ENCODE measurements around the gene GABRG3. TPM values are rescaled to one million over a fixed set of nuclear protein-coding genes. Genes with fewer than 3 reads are reported as not detected.

The GABRG3 gene
- total and polyA plus RNA-seq, 2 of the 4 experiments (the other 2 are of a cell fraction): not detected

GRCh38 chr15:27087651-27088583 is 116.9 kb downstream of the GABRG3 start (continued):
- no peak for TF ChIP-seq NFE2L2 (IDR thresholded peaks at IDR 0.05; ENCODE audit: low read depth, low read length)

GRCh38 chr15:27088584-27089232 is 117.7 kb downstream of the GABRG3 start:
- BruUV-seq (replicated peaks): no TSS peak
- Histone ChIP-seq H3K4me2 (ENCODE audit: low read depth, low read length) (no peak overlapping the region), H2BK15ac (ENCODE audit: low read depth, low read length) (no peak overlapping the region), H3K36me3 (ENCODE audit: control insufficient read depth, insufficient read depth, low read length) (no peaks in the 10 kb centered on the region), H3K18ac (ENCODE audit: low read depth, low read length) (no peak overlapping the region), H4K20me1 (ENCODE audit: insufficient read depth, low read length) (no peaks in the 10 kb centered on the region), H3K27me3 (ENCODE audit: control insufficient read depth, insufficient read depth, low read length) (no peaks in the 10 kb centered on the region), H2AFZ (replicated peaks; ENCODE audit: low read length, poor library complexity) (no peak overlapping the region), H2AK5ac (ENCODE audit: low read depth, low read length) (no peak overlapping the region), H2BK120ac (ENCODE audit: low read depth, low read length) (no peak overlapping the region), H3K4ac (ENCODE audit: low read depth, low read length) (no peak overlapping the region), H3K23ac (ENCODE audit: low read depth, low read length) (no peak overlapping the region), H3K27ac (ENCODE audit: insufficient read depth, low read length) (no peak overlapping the region), H3K14ac (replicated peaks; ENCODE audit: low read depth, low read length) (no peak overlapping the region), H3K9ac (ENCODE audit: low read depth, low read length) (no peak overlapping the region), H4K5ac (ENCODE audit: low read depth, low read length) (no peak overlapping the region), H3K56ac (ENCODE audit: extremely low read depth, insufficient read depth, low read length) (no peak overlapping the region), H4K91ac (ENCODE audit: insufficient read depth, low read depth, low read length) (no peak overlapping the region), H3K9me3 (ENCODE audit: control insufficient read depth, insufficient read depth, low read length) (peaks cover 31% of the 10 kb centered on the region), H2BK5ac (ENCODE audit: low read depth, low read length, poor library complexity, severe bottlenecking) (no peak overlapping the region), H3K4me1 (ENCODE audit: control insufficient read depth, insufficient read depth, low read length) (no peaks in the 10 kb centered on the region), H3K79me1 (ENCODE audit: low read depth in 1 of 2, low read length in 2 of 2) (no peaks in the 10 kb centered on the region), H3K9me1 (ENCODE audit: insufficient read depth, low read length) (no peaks in the 10 kb centered on the region), H4K8ac (ENCODE audit: low read depth in 2 of 2, low read length in 2 of 2) (no peak overlapping the region), H3K4me3 (ENCODE audit: insufficient read depth, low read depth, low read length) (no peak overlapping the region), H2AK9ac (replicated peaks; ENCODE audit: low read depth, low read length, poor library complexity) (no peak overlapping the region), H2BK20ac (ENCODE audit: low read depth, low read length) (no peak overlapping the region)
- ATAC-seq (ENCODE audit: low read depth) (no peak), DNase-seq (no peak)
- WGBS, 2 experiments (ENCODE audit: extremely low coverage in 2 of 2, insufficient read length in 1 of 2): 84% methylated on average over 2 of the region's 21 CpGs; no CpG with 5 or more reads in 1 of the 2 experiments
- TF ChIP-seq RCOR1 (IDR thresholded peaks at IDR 0.05; ENCODE audit: insufficient replicate concordance, low read length) (no peak), POLR2A (IDR thresholded peaks at IDR 0.05; ENCODE audit: low read depth, low read length) (no peak), MAFK (IDR thresholded peaks at IDR 0.05; ENCODE audit: low read depth, low read length) (no peak), BHLHE40 (IDR thresholded peaks at IDR 0.05; ENCODE audit: low read depth, low read length) (no peak), SMC3 (IDR thresholded peaks at IDR 0.05; ENCODE audit: low read depth, low read length) (no peak)
- ChIA-PET POLR2A (ENCODE audit: unreplicated experiment) (no interaction called here), CTCF (no interaction called here)
- intact Hi-C loops (cut with micrococcal nuclease) (no loop called here), dilution Hi-C loops (cut with HindIII; ENCODE audit: low sequenced_read_pairs, unreplicated experiment) (no loop called here), in situ Hi-C loops (cut with MboI; ENCODE audit: low sequenced_read_pairs) (no loop called here)

All from IMR-90 (cell line).